GM19099 (cell line): Measurements from ENCODE around the gene RHOC.

Experiments
- POLR2A ChIP-seq: IDR thresholded peaks from 3 replicates; pipeline ENCODE4 v1.6.1; 2011; ENCODE audit warnings: low read depth; ENCODE audit not compliant: insufficient read length; ENCODE audit errors: extremely low read depth

Gene RHOC

DNA sequence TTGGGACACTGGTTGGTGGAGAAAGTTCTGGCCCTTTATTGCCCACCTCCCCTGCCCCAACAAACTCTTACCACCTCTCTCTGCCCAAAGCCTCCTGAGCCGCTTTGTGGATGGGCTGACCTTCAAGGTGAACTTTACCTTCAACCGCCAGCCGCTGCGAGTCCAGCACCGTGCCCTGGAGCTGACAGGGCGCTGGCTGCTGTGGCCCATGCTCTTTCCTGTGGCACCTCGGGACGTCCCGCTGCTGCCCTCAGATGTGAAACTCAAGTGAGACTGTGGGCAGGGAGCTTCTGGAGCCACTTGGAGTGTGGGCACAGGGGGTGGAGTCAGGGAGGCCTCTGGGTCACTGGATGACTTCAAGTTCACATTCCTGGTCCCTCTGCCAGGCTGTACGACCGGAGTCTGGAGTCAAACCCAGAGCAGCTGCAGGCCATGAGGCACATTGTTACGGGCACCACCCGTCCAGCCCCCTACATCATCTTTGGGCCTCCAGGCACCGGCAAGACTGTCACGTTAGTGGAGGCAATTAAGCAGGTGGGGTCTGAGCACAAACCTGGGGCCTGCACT, 12.5 kb downstream of the RHOC start:
- no peak for TF ChIP-seq POLR2A

DNA sequence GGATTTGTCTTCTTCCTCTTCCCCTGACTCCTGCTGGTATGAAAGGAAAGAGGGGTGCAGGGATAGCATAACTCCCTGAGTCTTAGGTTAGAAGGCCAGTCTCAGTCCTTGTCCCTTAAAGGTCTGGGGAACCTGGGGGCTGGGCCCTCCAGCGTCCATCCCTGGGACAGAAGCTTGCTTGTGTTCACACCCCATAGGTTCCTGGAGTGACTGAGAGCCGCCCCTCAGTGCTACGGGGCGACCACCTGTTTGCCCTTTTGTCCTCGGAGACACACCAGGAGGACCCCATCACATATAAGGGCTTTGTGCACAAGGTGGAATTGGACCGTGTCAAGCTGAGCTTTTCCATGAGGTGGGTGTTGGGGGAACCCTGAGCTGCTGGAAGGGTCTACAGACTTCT, 13.1 kb downstream of the RHOC start:
- TF ChIP-seq POLR2A = no peak

DNA sequence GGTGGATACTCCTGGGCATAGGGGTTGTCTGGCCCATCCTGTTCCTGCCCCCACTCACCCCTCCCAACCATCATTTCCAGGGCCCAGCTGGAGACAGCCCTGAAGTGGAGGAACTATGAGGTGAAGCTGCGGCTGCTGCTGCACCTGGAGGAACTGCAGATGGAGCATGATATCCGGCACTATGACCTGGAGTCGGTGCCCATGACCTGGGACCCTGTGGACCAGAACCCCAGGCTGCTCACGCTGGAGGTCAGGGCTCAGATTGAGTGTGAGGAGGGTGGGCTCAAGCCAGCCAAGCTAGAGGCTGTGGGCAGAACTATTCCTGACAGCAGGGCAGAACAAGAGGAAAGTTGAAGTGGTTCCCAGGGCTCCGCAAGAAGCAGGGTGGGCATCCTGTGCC, 14.2 kb downstream of the RHOC start:
- TF ChIP-seq POLR2A = no peak

DNA sequence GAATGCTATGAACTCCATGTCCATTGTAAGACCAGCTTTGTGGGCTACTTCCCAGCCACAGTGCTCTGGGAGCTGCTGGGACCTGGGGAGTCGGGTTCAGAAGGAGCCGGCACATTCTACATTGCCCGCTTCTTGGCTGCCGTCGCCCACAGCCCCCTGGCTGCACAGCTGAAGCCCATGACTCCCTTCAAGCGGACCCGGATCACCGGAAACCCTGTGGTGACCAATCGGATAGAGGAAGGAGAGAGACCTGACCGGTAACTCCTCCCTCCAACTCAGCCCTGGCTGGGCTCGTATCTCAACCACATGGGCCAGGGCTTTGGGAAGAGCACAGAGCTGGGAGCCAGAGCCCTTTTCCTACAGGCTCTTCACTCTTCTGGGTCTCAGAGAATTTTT, 17.1 kb downstream of the RHOC start:
- no peak for TF ChIP-seq POLR2A

DNA sequence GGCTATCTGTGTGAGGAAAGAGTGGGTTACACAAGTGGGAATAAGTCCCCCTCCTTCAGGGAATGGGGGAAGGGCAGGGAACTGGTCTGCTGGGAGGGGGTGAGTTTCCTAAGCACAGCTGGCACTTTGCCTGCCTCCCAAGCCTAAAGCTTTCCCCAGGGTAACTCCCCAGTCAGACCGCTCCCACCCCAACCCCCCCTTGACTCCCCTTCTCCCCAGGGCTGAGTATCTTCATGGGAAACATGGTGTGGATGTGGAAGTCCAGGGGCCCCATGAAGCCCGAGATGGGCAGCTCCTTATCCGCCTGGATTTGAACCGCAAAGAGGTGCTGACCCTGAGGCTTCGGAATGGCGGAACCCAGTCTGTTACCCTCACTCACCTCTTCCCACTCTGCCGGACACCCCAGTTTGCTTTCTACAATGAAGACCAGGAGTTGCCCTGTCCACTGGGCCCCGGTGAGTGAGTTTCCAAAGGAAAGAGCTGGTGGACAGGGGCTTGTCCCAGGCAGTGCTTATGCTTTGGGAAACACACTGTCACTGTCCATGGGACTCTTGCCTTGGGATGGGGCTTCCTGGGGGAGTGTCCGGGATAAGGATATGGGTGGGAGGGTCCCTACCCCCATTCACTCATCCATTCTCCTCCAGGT, 17.6 kb downstream of the RHOC start:
- no peak for TF ChIP-seq POLR2A

DNA sequence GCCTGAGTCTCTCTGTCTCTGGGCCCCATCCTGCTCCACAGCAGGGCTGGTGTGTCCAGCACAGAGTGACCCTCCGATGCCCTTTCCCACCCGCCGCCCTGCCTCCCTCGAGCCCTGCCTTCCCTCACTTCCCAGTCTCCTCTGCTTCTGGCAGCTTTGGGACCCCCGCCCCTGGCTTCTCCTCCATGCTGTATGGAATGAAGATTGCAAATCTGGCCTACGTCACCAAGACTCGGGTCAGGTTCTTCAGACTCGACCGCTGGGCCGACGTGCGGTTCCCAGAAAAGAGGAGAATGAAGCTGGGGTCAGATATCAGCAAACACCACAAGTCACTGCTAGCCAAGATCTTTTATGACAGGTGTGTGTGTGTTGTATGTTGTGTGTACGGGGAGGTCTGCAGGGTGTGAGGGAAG, 18.1 kb downstream of the RHOC start:
- no peak for TF ChIP-seq POLR2A

DNA sequence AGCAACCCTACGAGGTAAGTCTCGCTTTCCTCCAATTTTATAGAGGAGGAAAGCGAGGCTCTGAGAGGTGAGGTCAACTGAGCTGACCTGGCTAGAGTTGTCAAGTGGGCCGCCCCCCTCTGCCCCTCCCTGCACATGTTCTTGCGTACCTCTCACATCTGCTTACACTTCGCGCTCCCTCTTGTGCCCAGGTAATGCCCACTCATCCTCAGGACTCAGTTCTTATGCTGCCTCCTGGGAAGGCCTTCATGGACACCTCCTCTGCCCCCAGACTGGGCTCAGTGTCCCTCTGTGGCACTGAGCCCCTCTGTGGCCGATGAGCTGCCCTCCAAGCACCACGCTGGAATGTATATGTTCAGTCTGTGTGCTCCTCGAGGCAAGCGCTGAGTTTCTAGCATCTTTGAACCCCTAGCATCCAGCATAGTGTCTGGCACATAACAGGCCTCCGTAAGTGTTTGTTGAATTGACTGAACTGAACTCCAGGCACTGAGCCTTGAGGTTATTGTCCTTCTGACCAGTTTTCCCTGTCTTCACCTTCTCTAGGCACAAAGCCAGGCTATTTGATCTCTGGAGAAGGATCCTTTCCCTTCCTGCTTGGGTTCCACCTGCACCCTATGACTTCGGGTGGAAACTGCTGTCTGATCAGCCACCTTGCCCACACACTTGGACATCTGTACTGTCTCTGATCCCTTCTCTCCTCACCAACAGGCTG, 19.0 kb downstream of the RHOC start:
- no peak for TF ChIP-seq POLR2A

DNA sequence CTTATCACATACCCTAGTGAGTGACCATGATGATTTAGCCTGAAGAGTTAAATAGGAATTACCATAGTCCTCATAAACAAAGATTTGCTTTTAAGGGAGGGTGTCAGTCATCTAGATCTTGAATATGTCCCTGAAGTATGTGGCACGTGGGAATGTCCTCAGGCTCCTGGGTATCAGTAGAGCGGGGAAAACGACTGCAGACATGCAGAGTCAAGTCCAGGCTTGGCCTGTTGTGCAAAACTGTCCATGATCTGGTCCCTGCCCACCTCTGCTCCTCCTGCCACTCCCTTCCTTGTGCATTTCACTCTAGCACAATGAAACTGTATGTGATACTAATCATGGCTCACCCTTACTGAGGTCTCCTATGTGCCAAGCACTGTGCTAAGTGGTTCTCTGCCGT, 19.6 kb downstream of the RHOC start:
- TF ChIP-seq POLR2A = no peak

DNA sequence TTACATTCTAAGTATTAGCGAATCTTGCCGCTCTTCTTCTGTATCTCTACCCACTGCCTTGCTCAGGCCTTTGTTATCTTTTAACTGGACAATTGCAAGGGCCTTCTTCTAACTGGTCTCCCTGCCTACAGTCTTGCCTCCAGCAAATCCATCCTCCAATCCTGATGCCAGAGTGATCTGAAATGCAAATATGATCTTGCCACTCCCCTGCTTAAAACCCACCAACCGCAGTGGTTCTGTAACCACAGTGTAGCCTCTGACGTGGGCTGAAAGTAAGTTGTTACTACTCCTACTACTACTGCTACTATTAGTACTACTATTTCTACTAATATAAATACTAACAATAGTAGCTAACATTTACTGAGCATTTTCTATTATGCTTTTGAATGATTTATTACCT, 20.1 kb downstream of the RHOC start:
- no peak for TF ChIP-seq POLR2A

DNA sequence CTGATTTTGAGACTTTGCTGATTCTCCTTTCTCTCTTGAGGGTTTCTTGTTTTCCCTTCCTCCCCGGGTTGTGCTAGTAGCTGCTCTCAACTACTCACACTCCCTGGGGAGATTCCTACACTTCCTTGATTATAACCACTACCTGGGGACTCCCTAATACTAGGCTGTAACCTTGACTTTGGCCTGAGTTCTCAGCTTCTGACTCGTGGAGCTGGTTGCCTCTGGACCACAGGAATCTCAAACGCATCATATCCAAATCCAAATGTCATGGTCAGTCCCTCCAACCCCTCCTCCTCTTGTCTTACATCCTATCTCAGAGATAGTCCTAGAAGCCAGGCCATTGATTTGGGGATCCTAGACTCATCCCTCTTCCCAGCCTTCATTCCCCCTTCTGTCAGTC, 20.5 kb downstream of the RHOC start:
- no peak for TF ChIP-seq POLR2A

DNA sequence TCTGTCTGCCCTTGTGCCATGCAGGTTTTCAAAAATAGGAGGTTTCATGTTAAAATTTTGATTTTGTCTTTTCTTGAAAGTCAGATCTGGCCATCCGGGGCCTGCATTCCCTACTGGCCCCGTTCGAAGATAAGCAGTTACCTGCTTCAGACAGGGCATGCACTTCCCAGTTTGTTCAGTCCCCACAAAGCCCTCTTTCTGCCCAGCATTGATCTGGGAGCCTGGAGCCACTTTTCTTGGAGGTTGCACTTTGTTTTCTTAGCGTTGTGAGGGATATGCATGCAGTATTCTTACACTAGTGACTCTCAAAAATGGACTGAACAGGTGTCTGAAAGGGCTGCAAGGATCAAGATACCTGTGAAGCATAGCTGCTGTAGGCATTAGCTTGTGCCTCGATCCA, 21.0 kb downstream of the RHOC start:
- TF ChIP-seq POLR2A = no peak

DNA sequence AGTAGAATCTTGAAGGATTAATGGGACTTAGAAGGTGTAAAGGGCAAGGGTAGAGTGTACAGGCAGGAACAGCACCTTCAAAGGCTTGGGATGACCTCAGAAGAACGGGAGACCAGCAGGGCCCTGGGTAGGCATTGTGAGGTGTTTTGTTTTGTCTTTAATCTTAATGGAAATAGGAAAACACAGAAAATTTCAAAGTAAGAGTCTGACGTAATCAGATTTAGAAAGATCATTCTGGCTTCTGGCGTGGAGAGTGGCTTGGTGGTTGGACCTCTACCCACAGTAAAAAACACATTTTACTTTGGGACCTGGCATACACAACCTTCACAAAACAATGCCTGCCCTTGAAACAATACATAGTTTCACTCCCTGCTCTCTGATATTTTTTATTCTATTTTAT, 28.3 kb downstream of the RHOC start:
- TF ChIP-seq POLR2A = no peak

DNA sequence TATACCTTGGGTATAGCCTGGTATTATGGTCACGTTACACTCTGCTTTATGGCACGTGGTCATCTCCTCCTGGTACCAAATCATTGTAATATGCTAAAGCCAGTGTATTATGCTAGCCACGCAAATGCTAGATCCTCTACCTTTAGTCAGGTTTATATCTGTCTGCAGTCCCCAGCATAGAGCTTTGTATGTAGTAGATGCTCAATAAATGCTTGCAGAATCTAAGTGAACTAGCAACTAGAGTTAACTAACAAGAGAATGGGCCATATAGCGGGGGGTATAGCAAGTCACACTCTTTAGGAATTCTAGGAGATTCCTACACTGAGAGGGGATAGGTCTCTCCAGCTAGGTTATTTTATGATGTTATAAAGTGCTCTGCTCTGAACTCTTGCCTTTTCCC, 29.4 kb downstream of the RHOC start:
- TF ChIP-seq POLR2A = no peak

DNA sequence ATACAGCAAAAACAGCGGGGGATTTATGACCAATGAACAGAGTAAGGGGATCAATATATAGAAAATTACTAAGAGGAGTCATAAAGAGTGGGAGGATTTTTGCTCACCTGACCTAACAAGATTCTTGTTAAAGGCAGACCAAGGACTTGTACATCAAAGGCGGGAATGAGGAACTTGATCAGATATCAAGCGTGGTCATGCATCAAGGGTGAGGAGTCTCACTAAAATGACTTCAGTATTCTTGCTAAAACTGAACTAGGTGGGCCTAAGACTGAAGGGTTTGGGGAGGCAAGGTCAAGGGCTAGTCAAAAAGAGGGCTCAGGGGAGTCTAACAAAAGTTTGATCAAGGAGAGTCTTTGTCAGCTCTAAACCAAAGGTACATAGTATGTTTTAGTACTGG, 30.4 kb downstream of the RHOC start:
- TF ChIP-seq POLR2A = no peak

DNA sequence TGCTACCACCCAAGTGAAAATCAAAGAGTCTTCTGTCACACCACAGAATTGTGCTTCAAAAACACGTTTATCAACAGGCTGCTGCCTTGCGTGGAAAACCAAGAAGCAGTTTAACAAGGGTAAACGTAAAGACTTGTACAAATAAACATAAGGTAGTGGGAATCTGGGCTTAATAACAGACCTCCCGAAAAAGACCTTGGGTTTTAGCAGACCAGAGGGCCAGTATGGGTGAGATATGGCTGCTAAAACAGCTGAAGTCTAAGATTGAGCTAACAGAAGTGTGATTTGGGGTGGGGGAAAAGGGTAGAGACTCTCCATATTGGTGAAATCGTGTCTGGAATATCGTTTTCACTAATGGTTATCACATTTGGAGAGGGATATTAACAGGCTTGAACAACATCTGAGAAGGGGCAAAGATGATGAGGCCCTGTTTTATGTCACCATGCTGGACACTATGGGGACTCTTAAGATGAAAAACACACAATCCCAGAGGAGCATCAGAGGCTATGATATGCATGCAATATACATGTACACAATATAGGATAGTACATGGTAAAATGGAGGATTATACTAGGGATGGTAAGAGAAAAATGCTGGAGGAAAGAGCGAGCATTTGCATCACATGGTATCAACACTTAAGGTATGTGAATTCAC, 31.1 kb downstream of the RHOC start:
- TF ChIP-seq POLR2A = no peak
